ENCODE results near the gene ARHGDIA.

ARHGDIA gene

GRCh38 chr17:81905993-81906392 is 34.9 kb upstream of the ARHGDIA start:
- DNase-seq, result no peak

GRCh38 chr17:81905424-81905875 is 34.3 kb upstream of the ARHGDIA start:
- DNase-seq, result no peak

GRCh38 chr17:81904600-81905423 is 33.7 kb upstream of the ARHGDIA start:
- DNase-seq, result no peak

- DNase-seq, result no peak
Measured at GRCh38 chr17:81903896-81904599, 32.9 kb upstream of the ARHGDIA start.

- DNase-seq, result no peak
Measured at GRCh38 chr17:81903415-81903831, 32.3 kb upstream of the ARHGDIA start.

- no peak for DNase-seq
Measured at GRCh38 chr17:81902653-81903414, 31.7 kb upstream of the ARHGDIA start.

GRCh38 chr17:81902023-81902652 is 31.0 kb upstream of the ARHGDIA start, which contains the start of gene NPB:
TSS of gene NPB (plus strand) at chr17:81902238. CDS start at chr17:81902278, 40 bp downstream.
- peak; percentile 70 for DNase-seq

GRCh38 chr17:81901167-81902022 is 30.3 kb upstream of the ARHGDIA start:
- no peak for DNase-seq

- DNase-seq, result no peak
Measured at GRCh38 chr17:81900181-81900820, 29.2 kb upstream of the ARHGDIA start.

GRCh38 chr17:81899514-81900166 is 28.5 kb upstream of the ARHGDIA start:
- no peak for DNase-seq

GRCh38 chr17:81898885-81899284 is 27.7 kb upstream of the ARHGDIA start:
- no peak for DNase-seq

GRCh38 chr17:81898029-81898866 is 27.1 kb upstream of the ARHGDIA start:
- no peak for DNase-seq

- no peak for DNase-seq
Measured at GRCh38 chr17:81895400-81895799, 24.3 kb upstream of the ARHGDIA start.

GRCh38 chr17:81891303-81891552 is 20.1 kb upstream of the ARHGDIA start:
- DNase-seq, result no peak

GRCh38 chr17:81890447-81891302 is 19.5 kb upstream of the ARHGDIA start:
- DNase-seq, result peak; percentile 66

- DNase-seq, result no peak
Measured at GRCh38 chr17:81889602-81890001, 18.5 kb upstream of the ARHGDIA start.

GRCh38 chr17:81888988-81889595 is 18.0 kb upstream of the ARHGDIA start:
- DNase-seq, result no peak

Data from activated CD8-positive, alpha-beta memory T cell treated with anti-CD3 and anti-CD28 coated beads for 24 hours (primary cell).